Esophagus (tissue), 2 donors: Measurements from ENCODE around the gene PAX4. TPM values are rescaled to one million over a fixed set of nuclear protein-coding genes. Genes with fewer than 3 reads are reported as not detected.

ENCODE experiments used
- H3K27ac ChIP-seq, 2 donors: one replicate each; pipeline ENCODE4 v1.5.1; 2013; ENCODE audit warnings: low read depth in 2 of 2, mild to moderate bottlenecking in 2 of 2, inconsistent platforms in 1 of 2, low read length in 1 of 2, moderate library complexity in 1 of 2
- H3K27me3 ChIP-seq, 2 donors: one replicate each; pipeline ENCODE4 v1.6.1; 2013; ENCODE audit warnings: low read length in 2 of 2, control low read depth in 1 of 2, mild to moderate bottlenecking in 1 of 2; ENCODE audit not compliant: insufficient read depth in 2 of 2, control insufficient read depth in 1 of 2
- H3K36me3 ChIP-seq, 2 donors: one replicate each; pipeline ENCODE4 v1.6.1; 2013; ENCODE audit warnings: low read length in 1 of 2; ENCODE audit not compliant: control insufficient read depth in 2 of 2, insufficient read depth in 2 of 2
- H3K4me1 ChIP-seq, 2 donors: one replicate each; pipeline ENCODE4 v1.6.1; 2013; ENCODE audit warnings: low read length in 1 of 2; ENCODE audit not compliant: control insufficient read depth in 2 of 2, insufficient read depth in 2 of 2
- H3K4me3 ChIP-seq, 2 donors: one replicate each; pipeline ENCODE4 v1.5.1; 2013; ENCODE audit warnings: low read length in 2 of 2, mild to moderate bottlenecking in 2 of 2, low read depth in 1 of 2, moderate library complexity in 1 of 2
- H3K9me3 ChIP-seq, 2 donors: one replicate each; pipeline ENCODE4 v1.6.1; 2013; ENCODE audit warnings: mild to moderate bottlenecking in 2 of 2, low read depth in 1 of 2, low read length in 1 of 2, moderate library complexity in 1 of 2; ENCODE audit not compliant: control insufficient read depth in 2 of 2, insufficient read depth in 1 of 2
- WGBS, 2 donors: extraction: QIAGEN DNeasy Blood & Tissue Kit; methylation state at CpG; one replicate each; pipeline ENCODE4 v1.1.7; 2013; 5-methylcytosine and 5-hydroxymethylcytosine counted together
- polyA plus RNA-seq, 2 donors: library from polyadenylated mRNA; stranded (reverse); fragments of 200-250 nt; gene quantifications; one replicate each; pipeline ENCODE4 v1.2.3, GENCODE V29; 2013
- donor health status: healthy with polysubstance abuse.
- donor health status: Bipolar disorder and iron deficiency.

PAX4 gene
- polyA plus RNA-seq, 2 donors: not detected

DNA sequence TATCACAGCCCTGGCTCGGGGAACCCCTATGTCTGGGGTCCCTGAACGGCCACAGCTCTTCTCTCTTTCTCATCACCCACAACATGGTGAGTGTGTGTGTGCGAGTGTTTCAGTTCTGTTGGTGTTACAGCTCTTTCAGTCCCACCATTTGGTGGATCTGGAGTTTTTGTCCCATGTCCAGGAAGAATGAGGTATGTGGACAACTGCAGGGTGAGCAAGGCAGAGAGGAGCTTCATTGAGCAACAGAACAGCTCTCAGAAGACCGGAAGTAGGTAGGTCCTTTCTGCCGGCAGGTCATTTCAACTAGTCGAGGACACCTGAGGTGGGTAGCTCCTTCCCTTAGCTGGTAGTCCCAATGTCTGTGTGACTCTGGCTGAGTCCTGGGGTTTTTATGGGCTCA, 9.5 kb downstream of the PAX4 start:
- peaks cover 0 to 16% of the 10 kb centered on the region in 2 donors for H3K9me3 ChIP-seq
- no peaks in the 10 kb centered on the region for H3K36me3 ChIP-seq
- H3K27me3 ChIP-seq: no peaks in the 10 kb centered on the region
- no peak overlapping the region for H3K27ac ChIP-seq
- WGBS, 2 donors: 83 to 87% methylated on average over 6 of the region's 6 CpGs
- no peak overlapping the region for H3K4me3 ChIP-seq
- no peaks in the 10 kb centered on the region for H3K4me1 ChIP-seq

DNA sequence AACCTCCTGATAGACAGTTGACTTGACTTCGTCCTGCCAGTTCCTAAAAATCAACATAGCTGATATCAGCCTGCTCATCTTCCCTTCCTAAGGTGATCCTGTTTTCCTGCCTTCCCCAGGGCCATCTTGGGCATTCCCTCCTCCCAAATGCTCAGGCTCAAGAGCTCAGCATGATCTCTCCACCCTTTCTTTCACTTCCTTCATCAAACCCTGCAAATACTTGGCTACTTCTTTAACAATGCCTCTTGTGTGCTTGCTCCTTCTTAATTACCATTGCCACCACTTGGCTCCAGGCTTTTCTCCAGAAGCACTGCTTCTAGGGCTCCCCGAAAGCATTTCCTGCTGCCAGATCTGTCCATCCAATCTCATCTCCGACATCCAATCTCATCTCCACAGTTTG, 17.1 kb downstream of the PAX4 start:
- 82 to 83% methylated on average over 3 of the region's 3 CpGs for WGBS, 2 donors
- H3K9me3 ChIP-seq: no peaks in the 10 kb centered on the region
- H3K36me3 ChIP-seq: no peaks in the 10 kb centered on the region
- no peak overlapping the region for H3K27ac ChIP-seq
- no peak overlapping the region for H3K4me3 ChIP-seq
- H3K27me3 ChIP-seq: no peaks in the 10 kb centered on the region
- no peaks in the 10 kb centered on the region for H3K4me1 ChIP-seq

DNA sequence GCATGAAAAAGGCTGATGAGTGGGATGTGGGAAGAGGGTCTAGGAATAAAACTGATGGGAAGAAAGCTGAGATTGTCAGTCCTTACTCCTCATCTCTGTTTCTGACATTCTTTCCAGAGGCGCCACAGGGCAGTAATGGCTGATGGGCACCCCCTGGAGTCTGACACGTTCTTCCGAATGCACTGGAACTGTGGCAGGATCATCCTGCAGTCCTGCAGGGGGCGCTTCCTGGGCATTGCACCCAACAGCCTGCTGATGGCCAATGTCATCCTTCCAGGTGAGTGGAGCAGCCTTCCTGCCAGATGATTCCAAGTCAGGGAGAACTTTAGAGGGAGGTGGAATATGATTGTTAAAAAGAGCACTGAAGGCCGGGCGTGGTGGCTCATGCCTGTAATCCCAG, 19.6 kb downstream of the PAX4 start:
- no peaks in the 10 kb centered on the region for H3K9me3 ChIP-seq
- no peaks in the 10 kb centered on the region for H3K27me3 ChIP-seq
- H3K36me3 ChIP-seq: no peaks in the 10 kb centered on the region
- no peaks in the 10 kb centered on the region for H3K4me1 ChIP-seq
- no peak overlapping the region for H3K4me3 ChIP-seq
- H3K27ac ChIP-seq: no peak overlapping the region
- 67 to 72% methylated on average over 6 of the region's 6 CpGs for WGBS, 2 donors

DNA sequence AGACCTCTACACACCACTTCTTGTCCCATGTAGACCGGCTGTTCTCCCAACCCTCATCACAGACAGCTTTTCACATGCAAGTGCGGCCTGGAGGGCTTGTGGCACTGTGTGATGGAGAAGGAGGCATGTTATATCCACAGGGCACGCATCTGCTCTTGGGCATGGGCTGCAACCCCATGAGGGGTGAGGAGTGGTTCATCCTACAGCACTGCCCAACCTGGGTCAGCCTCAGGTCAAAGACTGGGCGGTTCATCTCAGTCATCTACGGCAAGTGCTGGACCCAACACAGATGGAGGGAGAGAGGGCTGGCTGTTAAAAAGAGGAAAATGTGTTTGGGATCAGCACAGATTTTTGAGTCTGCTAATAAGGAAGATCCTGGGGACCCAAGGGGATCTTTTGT, 22.2 kb downstream of the PAX4 start:
- Histone ChIP-seq H3K9me3 (no peaks in the 10 kb centered on the region), H3K36me3 (peaks cover 7 to 9% of the 10 kb centered on the region in 2 donors), H3K4me3 (no peak overlapping the region), H3K4me1 (no peaks in the 10 kb centered on the region), H3K27me3 (no peaks in the 10 kb centered on the region), H3K27ac (no peak overlapping the region)
- WGBS, 2 donors: 90 to 97% methylated on average over 5 of the region's 5 CpGs

DNA sequence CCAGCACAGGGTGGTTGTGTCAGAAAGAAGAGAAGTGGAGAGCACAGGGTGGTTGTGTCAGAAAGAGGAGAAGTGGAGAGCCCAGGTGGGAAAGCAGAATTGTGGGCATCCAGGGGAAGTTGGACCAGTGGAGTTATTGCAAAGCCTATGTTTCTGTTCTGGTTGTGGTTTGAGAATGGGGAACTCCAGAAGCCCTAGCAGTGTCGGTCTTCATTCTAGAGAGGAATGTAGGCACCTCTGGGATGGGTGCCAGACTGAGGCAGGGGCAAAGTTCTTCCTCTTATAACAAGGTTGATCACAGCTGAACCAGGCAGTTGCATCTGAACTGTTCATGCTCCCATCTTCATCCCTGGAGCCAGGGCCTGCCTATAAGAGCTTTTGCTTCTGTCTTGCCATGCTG, 23.5 kb downstream of the PAX4 start:
- no peaks in the 10 kb centered on the region for H3K9me3 ChIP-seq
- no peak overlapping the region for H3K27ac ChIP-seq
- no peak overlapping the region for H3K4me3 ChIP-seq
- no peaks in the 10 kb centered on the region for H3K4me1 ChIP-seq
- H3K36me3 ChIP-seq: peaks cover 9 to 10% of the 10 kb centered on the region in 2 donors
- H3K27me3 ChIP-seq: no peaks in the 10 kb centered on the region
- 60 to 73% methylated on average over 1 of the region's 1 CpG for WGBS, 2 donors

DNA sequence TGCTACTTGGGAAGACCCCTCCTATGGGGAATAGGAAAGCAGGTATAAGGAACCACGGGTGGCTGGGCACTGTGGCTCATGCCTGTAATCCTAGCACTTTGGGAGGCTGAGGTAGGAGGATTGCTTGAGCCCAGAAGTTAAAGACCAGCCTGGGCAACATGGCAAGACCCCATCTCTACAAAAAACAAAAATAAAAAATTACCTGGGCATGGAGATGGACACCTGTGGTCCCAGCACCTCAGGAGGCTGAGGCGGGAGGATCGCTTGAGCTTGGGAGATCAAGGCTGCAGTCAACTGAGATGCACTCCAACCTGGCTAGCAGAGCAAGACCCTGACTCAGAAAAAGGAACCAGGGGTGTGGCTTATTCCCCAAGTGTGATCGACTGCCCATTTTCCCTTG, 25.4 kb downstream of the PAX4 start:
- H3K4me1 ChIP-seq: peaks cover 0 to 7% of the 10 kb centered on the region in 2 donors
- H3K4me3 ChIP-seq: no peak overlapping the region
- no peaks in the 10 kb centered on the region for H3K27me3 ChIP-seq
- H3K27ac ChIP-seq: no peak overlapping the region
- H3K9me3 ChIP-seq: no peaks in the 10 kb centered on the region
- peaks cover 9 to 10% of the 10 kb centered on the region in 2 donors for H3K36me3 ChIP-seq
- WGBS, 2 donors: 77 to 78% methylated on average over 4 of the region's 4 CpGs

DNA sequence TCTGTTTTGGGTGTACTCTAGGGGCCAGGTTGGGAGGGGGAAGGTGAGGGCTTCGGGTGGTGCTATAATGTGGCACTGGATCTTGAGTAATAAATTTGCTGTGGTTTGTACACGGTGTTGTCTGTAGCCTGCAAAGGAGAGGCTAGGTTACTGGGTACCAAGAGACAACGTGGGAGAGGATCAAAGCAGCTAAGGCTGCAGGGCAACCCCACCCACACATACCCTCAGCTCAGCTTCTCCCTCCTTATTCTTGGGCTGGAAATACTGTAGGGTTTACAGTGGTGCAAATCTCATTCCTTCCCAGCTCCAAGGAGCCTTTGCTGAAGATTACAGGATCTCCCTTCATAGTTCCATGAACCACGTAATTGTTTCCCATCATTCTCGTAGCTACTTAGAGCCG, 26.4 kb downstream of the PAX4 start:
- Histone ChIP-seq H3K27ac (no peak overlapping the region), H3K27me3 (no peaks in the 10 kb centered on the region), H3K4me3 (no peak overlapping the region), H3K4me1 (peaks cover 0 to 7% of the 10 kb centered on the region in 2 donors), H3K36me3 (peaks cover 9 to 10% of the 10 kb centered on the region in 2 donors), H3K9me3 (no peaks in the 10 kb centered on the region)
- WGBS, 2 donors: 79 to 86% methylated on average over 6 of the region's 6 CpGs

DNA sequence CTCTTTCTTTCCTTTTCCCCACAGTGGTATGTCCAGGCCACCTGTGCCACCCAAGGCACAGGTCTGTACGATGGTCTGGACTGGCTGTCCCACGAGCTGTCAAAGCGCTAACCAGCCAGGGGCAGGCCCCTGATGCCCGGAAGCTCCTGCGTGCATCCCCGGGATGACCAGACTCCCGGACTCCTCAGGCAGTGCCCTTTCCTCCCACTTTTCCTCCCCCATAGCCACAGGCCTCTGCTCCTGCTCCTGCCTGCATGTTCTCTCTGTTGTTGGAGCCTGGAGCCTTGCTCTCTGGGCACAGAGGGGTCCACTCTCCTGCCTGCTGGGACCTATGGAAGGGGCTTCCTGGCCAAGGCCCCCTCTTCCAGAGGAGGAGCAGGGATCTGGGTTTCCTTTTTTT, 26.8 kb downstream of the PAX4 start:
- Histone ChIP-seq H3K27me3 (no peaks in the 10 kb centered on the region), H3K36me3 (peaks cover 9 to 10% of the 10 kb centered on the region in 2 donors), H3K27ac (no peak overlapping the region), H3K4me3 (no peak overlapping the region), H3K9me3 (no peaks in the 10 kb centered on the region), H3K4me1 (peaks cover 0 to 7% of the 10 kb centered on the region in 2 donors)
- 94 to 96% methylated on average over 7 of the region's 7 CpGs for WGBS, 2 donors

DNA sequence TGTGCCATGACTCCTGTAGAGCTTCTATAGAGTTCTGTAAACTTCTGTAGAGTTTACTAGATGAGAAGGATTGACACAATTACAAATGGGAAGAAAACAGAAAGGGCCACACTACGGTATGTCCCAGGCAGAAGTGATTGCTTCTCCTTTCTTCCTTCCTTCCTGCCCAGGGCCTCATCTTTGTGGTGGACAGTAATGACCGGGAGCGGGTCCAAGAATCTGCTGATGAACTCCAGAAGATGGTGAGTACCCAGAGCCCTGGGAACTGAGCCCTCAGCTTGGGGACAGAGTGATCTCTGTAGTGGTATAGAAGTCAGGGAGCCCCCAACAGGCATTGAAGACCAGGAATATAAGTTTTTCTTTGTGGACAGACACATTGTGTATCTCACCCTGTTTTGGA, 28.0 kb downstream of the PAX4 start:
- no peak overlapping the region for H3K4me3 ChIP-seq
- WGBS, 2 donors: 75 to 81% methylated on average over 3 of the region's 3 CpGs
- peaks cover 9 to 10% of the 10 kb centered on the region in 2 donors for H3K36me3 ChIP-seq

DNA sequence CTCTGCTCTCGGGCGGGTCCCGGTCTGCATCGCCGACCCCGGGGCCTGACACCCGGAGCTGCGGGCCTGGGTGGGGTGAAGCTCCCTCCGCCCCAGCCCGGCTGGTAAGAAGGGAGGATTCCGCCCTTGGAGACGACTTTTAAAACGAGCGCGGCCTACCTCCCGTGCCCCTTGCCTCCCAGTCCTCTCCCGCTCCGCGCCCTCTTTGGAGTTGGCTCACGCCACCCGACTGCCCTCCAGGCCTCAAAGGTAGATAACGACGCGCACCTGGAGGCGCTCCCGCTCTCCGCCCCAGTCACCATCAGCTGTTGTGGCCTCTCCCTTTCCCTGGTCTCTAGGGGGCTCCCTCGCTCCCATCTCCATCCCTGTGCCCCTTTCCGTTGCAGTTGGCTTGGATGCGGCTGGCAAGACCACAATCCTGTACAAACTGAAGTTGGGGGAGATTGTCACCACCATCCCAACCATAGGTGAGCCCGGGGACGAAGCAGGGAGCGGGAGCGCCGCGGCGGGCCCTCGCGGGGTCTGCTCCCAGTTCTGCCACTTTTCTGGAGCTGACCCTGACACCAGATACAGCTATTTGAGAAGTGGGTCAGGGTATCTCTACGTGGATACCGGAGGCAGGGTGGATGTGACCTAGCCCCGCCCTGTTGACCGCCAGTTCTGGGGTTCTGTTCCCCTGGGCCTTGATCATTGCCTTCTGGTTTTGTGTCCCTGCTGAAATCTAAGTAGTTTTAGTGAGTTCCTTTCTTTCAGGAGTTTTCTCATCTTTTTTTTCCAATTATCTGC, 29.1 kb downstream of the PAX4 start:
- Histone ChIP-seq H3K27ac (peak overlapping the region; percentile 83 to 85), H3K4me3 (peak overlapping the region; percentile 82 to 91), H3K36me3 (peaks cover 9 to 10% of the 10 kb centered on the region in 2 donors), H3K9me3 (no peaks in the 10 kb centered on the region), H3K27me3 (no peaks in the 10 kb centered on the region), H3K4me1 (peaks cover 9 to 16% of the 10 kb centered on the region in 2 donors)
- 6 to 7% methylated on average over 43 of the region's 43 CpGs for WGBS, 2 donors

More for the DNA sequence above, 28.0 kb downstream of the PAX4 start:
- H3K27ac ChIP-seq: no peak overlapping the region
- H3K4me1 ChIP-seq: peaks cover 0 to 7% of the 10 kb centered on the region in 2 donors
- no peaks in the 10 kb centered on the region for H3K9me3 ChIP-seq
- no peaks in the 10 kb centered on the region for H3K27me3 ChIP-seq
